ENCODE results near the gene HTN3. TPM values are rescaled to one million over a fixed set of nuclear protein-coding genes. Genes with fewer than 3 reads are reported as not detected.
"Not testable (repeated sequence)": the region's sequence is repeated elsewhere in the genome, so short reads cannot be mapped to it uniquely, and the experiment has no call there.

Gene HTN3
- total RNA-seq, 1 donor from 2014 or later = not detected

DNA sequence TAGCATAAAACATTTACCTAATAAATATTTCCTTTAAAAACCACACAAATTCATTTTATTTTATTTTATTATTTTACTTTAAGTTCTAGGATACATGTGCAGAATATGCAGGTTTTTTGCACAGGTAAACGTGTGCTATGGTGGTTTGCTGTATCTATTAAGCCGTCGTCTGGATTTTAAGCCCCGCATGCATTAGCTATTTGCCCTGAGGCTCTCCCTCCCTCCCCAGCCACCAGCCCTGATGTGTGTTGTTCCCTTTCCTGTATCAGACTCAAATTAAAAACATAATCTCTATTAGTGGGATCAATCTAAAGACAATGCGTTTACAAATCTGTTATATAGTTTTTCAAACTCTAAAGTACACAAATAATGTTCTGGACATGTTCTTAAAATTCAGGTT, 1.2 kb upstream of the HTN3 start:
- intact Hi-C loops (cut with DNase I) = no loop called here
- TF ChIP-seq, protein P1, sequence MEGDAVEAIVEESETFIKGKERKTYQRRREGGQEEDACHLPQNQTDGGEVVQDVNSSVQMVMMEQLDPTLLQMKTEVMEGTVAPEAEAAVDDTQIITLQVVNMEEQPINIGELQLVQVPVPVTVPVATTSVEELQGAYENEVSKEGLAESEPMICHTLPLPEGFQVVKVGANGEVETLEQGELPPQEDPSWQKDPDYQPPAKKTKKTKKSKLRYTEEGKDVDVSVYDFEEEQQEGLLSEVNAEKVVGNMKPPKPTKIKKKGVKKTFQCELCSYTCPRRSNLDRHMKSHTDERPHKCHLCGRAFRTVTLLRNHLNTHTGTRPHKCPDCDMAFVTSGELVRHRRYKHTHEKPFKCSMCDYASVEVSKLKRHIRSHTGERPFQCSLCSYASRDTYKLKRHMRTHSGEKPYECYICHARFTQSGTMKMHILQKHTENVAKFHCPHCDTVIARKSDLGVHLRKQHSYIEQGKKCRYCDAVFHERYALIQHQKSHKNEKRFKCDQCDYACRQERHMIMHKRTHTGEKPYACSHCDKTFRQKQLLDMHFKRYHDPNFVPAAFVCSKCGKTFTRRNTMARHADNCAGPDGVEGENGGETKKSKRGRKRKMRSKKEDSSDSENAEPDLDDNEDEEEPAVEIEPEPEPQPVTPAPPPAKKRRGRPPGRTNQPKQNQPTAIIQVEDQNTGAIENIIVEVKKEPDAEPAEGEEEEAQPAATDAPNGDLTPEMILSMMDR (IDR thresholded peaks at IDR 0.05) = no peak

DNA sequence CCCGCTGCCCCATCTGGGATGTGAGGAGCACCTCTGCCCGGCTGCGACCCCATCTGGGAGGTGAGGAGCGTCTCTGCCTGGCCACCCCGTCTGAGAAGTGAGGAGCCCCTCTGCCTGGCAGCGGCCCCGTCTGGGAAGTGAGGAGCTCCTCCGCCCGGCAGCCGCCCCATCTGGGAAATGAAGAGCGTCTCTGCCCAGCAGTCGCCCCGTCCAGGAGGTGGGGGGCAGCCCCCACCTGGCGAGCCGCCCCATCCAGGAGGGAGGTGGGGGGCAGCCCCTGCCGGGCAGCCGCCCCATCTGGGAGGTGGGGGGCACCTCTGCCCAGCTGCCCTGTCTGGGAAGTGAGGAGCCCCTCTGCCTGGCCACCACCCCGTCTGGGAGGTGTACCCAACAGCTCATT, 9.3 kb downstream of the HTN3 start:
- H3K27ac ChIP-seq; H3K4me3 ChIP-seq; H3K9me3 ChIP-seq; H3K4me1 ChIP-seq; H3K27me3 ChIP-seq; DNase-seq; ATAC-seq; intact Hi-C loops (cut with DNase I); H3K36me3 ChIP-seq: not testable (repeated sequence)

More for the DNA sequence above, 1.2 kb upstream of the HTN3 start:
- H3K4me3 ChIP-seq = no peak overlapping the region
- no peak for DNase-seq
- H3K27me3 ChIP-seq = no peaks in the 10 kb centered on the region
- no peaks in the 10 kb centered on the region for H3K9me3 ChIP-seq
- no peak overlapping the region for H3K27ac ChIP-seq
- ATAC-seq = no peak
- H3K4me1 ChIP-seq = no peaks in the 10 kb centered on the region
- no peaks in the 10 kb centered on the region for H3K36me3 ChIP-seq

DNA sequence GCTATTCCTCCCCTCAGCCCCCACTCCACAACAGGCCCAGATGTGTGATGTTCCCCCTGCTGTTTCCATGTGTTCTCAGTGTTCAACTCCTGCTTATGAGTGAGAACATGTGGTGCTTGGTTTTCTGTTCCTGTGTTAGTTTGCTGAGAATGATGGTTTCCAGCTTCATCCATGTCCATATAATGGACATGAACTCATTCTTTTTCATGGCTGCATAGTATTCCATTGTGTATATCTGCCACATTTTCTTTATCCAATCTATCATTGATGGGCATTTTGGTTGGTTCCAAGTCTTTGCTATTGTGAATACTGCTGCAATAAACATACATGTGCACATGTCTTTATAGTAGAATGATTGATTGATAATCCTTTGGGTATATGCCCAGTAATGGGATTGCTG, 11.7 kb downstream of the HTN3 start:
- H3K36me3 ChIP-seq; H3K27ac ChIP-seq; ATAC-seq; H3K9me3 ChIP-seq; intact Hi-C loops (cut with DNase I); H3K4me3 ChIP-seq; DNase-seq; H3K27me3 ChIP-seq; H3K4me1 ChIP-seq: not testable (repeated sequence)

DNA sequence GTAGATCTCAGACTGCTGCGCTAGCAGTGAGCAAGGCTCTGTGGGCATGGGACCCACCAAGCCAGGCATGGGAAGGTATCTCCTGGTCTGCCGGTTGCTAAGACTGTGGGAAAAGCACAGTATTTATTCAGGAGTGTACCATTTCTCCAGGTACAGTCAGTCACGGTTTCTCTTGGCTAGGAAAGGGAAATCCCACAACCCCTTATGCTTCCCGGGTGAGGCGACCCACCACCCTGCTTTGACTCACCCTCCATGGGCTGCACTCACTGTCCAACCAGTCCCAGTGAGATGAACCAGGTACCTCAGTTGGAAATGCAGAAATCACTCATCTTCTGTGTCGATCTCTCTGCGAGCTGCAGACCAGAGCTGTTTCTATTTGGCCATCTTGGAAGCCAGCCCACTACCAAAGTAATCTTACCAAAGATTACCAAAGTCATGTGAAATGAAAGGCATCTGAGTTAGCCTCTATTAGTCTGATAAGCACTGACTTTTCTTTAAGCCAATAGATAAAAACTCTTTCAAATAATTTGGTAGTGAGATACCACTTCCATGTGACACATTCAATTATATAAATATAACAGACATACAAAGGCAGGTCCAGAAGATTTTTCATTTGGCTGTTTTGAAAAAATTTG, 13.5 kb downstream of the HTN3 start:
- no peak for ATAC-seq
- Histone ChIP-seq H3K27ac (no peak overlapping the region), H3K4me3 (no peak overlapping the region), H3K9me3 (peaks cover 4% of the 10 kb centered on the region), H3K4me1 (no peaks in the 10 kb centered on the region), H3K36me3 (no peaks in the 10 kb centered on the region), H3K27me3 (no peaks in the 10 kb centered on the region)
- TF ChIP-seq, protein P1 (IDR thresholded peaks at IDR 0.05) = no peak
- intact Hi-C loops (cut with DNase I) = no loop called here
- DNase-seq = no peak

DNA sequence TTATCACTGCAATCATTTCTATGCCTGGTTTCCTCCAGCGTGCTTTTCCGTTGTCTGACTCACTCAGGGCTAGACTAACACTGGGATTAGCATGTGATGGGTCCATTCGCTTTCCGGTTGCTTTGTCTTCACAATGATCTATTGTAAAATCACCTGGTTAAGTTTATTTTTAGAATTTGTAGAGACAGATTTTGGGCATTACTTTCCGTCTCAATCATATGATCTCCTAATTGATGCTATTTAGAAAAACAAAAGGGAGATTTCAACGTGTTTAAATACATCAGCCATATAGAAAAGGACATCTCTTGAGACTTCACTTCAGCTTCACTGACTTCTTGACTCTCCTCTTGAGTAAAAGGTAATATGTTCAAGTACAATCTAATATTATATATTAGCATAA, 21.9 kb downstream of the HTN3 start, which contains the start of gene HTN1:
Gene HTN1 (plus strand): TSS at position 301 of the 400 bp plus-strand sequence. CDS start 2,639 bp downstream, outside the sequence.
- H3K4me1 ChIP-seq; H3K27ac ChIP-seq; DNase-seq; H3K9me3 ChIP-seq; H3K36me3 ChIP-seq; intact Hi-C loops (cut with DNase I); H3K27me3 ChIP-seq; H3K4me3 ChIP-seq; ATAC-seq: not testable (repeated sequence)

DNA sequence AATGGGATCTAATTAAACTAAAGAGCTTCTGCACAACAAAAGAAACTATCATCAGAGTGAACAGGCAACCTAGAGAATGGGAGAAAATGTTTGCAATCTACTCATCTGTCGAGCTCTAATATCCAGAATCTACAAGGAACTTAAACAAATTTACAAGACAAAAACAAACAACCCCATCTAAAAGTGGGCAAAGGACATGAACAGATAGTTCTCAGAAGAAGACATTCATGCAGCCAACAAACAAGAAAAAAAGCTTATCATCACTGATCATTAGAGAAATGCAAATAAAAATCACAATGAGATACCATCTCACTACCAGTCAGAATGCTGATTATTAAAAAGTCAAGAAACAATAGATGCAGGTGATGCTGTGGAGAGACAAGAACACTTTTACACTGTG, 28.3 kb downstream of the HTN3 start:
- H3K9me3 ChIP-seq; H3K4me3 ChIP-seq; H3K4me1 ChIP-seq; H3K27ac ChIP-seq; ATAC-seq; DNase-seq; H3K27me3 ChIP-seq; intact Hi-C loops (cut with DNase I); H3K36me3 ChIP-seq: not testable (repeated sequence)

DNA sequence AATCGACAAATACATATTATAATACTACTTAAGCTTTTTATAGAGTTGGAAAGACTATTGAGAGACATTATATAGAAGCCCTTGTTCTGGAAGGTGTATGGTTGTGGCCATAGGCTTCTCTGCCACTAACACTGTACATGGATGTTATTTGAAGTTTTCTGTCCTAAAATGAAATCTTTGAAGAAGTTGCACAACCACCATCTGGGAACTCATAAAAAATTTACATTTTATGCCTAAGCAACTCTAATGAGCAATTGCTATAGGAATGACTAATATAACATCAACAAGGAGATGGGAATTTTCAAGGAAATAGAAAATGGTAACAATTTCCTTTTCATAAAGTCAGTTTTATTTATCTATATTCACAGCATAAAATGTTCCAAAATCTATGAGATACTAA, 29.4 kb downstream of the HTN3 start:
- DNase-seq (no peak), ATAC-seq (no peak)
- Histone ChIP-seq H3K36me3 (no peaks in the 10 kb centered on the region), H3K9me3 (no peaks in the 10 kb centered on the region), H3K4me1 (no peaks in the 10 kb centered on the region), H3K27me3 (no peaks in the 10 kb centered on the region), H3K4me3 (no peak overlapping the region), H3K27ac (no peak overlapping the region)
- intact Hi-C loops (cut with DNase I) = no loop called here
- TF ChIP-seq, protein P1 (IDR thresholded peaks at IDR 0.05) = no peak

DNA sequence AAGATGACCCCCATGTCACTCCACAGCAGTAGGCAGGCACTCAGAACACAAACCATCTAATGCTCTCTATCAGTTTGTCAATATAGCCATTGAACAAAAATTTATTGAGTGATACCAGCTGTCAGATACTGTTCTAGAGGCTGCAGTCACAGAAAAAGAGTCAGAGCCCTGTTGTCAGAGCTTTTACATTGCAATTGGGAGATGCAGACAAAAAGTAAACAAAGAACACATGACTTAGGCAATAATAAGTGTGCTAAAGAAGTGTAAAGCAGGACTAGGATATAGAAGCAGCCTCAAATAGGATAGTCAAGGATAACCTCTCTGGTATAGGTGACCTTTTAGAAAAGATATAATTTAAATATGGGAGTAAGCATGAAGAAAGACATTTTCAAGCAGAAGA, 30.9 kb downstream of the HTN3 start:
- no peak overlapping the region for H3K27ac ChIP-seq
- H3K4me1 ChIP-seq = no peaks in the 10 kb centered on the region
- H3K27me3 ChIP-seq = no peaks in the 10 kb centered on the region
- ATAC-seq (no peak), DNase-seq (no peak)
- intact Hi-C loops (cut with DNase I) = no loop called here
- TF ChIP-seq, protein P1 (IDR thresholded peaks at IDR 0.05) = no peak
- H3K9me3 ChIP-seq = no peaks in the 10 kb centered on the region
- H3K36me3 ChIP-seq = no peaks in the 10 kb centered on the region
- no peak overlapping the region for H3K4me3 ChIP-seq
